GM19455 (cell line): ENCODE measurements around the gene IBSP.

Source experiments
- ATAC-seq: cut with Tn5 transposase; IDR thresholded peaks from one replicate; pipeline ENCODE4 v1.9.1; 2021; ENCODE audit not compliant: unreplicated experiment

Gene IBSP

DNA sequence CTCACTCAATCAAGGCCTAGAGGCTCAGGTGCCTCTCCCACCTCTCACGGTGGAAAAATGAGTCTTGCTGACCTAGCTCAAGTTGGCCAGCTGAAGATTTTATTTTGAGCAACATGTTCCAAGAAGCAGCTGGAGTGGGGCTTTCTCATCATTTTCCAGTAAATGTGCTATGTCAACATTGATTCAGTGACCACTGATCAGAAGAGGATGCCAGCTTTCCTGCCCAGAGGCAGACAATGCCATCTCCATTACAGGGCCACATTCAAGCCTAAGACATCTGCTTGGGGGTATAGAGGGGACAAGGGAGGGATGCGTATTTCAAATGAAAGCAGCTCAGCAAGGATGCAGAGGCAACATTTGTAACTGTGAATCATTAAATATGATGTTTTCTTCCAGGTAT, 36.4 kb downstream of the IBSP start:
- ATAC-seq: no peak

DNA sequence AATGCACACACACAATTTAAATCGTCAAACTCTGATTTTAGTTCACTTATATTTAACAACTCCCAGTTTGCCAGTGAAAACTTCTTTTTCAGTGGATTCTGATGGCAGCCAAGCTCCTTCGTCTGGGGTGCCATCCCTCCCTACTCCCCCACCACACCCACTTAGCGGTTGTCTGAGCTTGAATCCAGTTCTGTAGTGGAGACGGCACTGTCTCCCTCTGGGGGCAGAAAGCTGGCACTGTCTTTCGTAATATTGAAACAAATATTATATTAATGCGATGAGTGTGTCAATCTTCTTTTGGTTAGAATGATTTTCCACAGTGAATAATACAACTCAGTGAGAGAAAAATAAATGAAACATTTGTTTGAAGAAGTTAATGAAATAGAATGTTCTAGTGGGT, 38.9 kb downstream of the IBSP start:
- ATAC-seq: no peak

DNA sequence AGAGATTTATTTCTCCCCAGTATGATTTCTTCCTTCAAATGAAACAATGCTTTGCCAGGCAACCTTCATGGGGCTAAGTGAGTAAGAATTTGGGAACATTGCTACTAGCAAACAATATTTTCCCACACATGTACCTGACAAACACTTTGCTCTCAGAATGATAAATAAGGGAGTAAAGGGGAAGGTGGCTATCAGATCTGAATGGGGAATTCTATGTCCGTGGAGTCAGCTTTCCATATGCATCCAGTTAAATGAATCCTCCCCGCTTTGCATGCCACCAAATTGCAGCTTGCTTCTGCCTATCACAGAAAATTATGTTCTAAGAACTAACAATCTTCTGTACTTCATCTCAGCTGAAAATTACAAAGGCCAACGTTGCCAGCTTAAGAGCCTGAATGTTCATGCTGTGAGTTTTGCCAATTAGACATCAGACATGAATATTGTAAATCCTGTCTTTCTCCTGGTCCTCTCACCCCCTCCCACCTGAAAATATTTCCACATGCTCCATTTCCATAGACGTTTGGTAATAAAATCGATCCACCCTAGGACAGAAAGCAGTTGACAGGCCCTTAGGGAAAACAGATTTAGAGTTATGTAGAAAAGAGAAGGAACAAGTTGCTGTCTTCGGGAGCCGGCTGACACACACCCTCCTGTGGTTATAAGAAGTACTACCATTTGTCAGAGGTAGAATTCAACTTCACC, 39.7 kb downstream of the IBSP start:
- ATAC-seq: peak; percentile 79

DNA sequence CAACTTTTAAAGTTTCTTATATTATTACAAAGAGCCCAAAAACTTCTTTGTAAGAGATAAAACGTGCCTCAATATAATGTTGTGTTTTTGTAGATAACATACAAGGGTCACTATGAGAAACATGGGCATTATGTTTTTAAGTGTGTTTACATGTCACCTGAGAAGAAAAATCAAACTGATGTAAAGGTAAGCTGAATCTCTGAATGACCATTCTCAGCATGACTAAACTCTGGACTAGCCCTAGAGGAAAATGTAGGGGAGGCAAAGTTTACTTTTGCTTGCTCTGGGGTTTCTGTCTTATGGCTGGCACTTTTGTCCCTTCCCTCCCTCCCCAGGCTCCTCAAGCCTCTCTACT, 40.2 kb downstream of the IBSP start:
- no peak for ATAC-seq

DNA sequence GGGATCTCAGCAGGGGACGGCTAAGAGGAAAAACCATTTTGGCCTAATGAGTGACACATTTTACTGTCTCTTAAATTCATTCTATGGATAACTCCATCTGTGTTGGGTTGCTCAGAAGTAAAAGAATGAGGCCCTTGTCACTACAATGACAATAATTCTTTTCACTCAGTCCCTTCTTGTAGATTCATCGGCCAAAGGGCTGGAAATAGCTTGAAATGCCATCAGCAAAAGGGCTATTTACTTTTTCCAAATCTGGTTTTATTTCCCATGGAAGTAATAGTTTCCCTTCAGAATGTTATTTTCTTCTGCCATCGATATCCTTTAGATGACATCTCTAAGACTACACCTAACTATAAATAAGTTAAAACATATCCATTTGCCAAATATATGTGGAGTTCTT, 40.8 kb downstream of the IBSP start:
- ATAC-seq: no peak

DNA sequence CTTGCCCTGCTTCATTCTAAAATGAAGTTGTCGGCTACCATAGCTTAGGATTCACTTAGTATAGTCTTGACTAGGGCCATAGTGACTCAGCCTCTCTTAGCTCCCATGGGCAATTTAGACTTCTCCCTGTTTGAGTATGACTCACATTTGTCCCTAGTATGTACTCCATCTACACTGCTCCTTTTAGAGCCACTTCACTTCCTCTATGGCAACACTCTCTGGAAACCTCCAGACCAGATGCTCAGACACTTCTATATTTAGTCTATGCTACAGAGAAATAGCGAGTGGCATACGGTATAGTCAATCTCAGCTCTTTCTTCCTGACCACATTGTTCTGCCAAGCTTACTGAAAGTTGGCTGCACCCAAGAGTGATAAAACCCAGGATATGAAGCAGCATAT, 44.6 kb downstream of the IBSP start:
- ATAC-seq: no peak

DNA sequence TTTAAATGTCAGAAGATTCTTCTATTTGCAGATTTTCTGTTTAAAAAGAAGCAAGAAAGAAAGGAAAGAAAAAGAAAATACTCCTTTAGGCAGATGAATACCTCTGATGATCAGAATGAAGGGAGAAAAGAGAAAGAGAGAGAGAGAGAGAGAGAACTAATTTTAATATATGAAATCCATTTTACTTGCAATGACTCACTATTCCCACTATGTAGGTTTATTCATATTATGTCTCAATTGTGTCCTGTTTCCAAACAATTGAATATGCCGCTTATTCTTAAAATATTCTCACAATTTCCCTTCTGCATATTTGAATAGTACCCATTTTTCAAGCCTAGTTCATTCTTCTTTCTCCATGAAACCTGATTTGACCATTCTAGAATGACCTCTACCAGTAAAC, 45.1 kb downstream of the IBSP start:
- ATAC-seq: no peak

DNA sequence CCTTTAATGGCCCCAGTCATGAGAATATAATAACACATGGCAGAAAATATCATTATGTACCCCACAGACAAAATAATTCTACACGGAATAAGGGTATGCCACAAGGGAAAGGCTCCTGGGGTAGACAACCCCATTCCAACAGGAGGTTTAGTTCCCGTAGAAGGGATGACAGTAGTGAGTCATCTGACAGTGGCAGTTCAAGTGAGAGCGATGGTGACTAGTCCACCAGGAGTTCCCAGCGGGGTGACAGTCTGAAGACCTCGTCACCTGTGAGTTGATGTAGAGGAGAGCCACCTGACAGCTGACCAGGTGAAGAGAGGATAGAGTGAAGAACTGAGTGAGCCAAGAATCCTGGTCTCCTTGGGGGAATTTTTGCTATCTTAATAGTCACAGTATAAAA, 46.9 kb downstream of the IBSP start:
- no peak for ATAC-seq

DNA sequence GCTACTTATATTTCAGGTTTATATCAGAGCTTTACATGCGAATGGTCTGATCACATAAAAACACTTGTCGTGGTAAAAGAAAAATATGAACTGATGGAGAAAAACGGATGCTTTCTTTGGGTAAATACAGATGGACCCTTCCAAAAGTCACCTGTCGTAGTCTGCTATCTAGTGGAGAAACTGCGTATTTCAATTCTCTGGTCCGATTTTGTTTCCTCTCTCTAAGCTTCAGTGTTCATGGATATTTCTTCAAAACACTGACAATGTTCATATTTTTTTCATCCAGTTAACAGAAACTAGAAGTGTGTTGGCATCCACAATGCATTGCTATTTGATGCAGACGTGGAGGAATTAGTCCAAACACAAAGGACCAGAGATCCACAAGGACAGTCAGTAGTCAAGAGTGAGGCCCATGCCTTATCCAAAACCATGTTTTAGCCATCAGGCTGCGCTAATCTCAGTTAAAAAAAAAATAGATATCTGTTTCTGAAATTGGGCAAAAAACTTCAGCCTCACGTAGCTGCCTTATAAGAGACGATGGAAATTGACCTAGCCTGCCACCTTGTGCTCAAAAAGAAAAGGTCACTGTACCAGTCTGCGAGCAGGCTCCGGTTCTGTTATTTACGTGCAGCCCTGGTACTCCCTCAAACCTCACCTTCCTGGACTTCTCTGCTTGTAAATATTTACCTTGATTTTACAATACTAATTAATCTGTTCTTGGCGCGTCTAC, 49.4 kb downstream of the IBSP start:
- peak; percentile 84 for ATAC-seq

DNA sequence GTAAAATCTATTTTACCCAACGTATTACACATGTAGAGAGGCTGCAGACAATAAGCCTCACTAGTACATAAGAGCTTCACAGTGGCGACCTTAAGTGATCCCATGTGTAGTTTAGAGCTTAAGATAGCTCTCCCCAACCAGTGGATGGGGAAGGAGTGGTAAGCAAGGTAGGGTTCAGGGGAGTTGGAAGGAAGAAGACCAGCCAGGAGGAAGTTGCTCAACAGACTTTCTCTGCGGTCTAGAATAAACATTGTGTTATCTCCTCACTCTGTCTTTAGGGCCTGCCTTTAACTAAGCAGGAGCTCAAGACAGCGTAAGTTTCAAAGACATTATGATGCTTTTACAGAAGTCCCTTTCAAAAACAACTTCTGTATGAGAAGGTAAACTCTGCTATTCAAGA, 50.3 kb downstream of the IBSP start:
- no peak for ATAC-seq

DNA sequence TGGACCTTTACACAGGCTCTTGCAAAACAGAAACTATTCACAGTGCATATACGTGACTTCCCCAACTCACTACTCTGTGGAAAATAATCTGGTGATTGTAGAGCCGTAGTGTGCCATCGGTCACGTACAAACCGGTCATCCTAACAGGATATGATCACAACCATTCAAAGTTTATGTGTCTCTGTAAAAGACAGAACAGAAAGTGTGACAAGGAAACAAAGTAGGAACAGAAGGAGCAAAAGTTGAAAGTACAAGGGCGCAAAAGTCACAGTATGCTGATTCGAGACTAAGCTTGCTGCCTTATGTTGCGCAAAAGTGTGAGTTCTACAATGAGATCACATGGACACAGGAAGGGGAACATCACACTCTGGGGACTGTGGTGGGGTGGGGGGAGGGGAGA, 52.0 kb downstream of the IBSP start:
- ATAC-seq: no peak

DNA sequence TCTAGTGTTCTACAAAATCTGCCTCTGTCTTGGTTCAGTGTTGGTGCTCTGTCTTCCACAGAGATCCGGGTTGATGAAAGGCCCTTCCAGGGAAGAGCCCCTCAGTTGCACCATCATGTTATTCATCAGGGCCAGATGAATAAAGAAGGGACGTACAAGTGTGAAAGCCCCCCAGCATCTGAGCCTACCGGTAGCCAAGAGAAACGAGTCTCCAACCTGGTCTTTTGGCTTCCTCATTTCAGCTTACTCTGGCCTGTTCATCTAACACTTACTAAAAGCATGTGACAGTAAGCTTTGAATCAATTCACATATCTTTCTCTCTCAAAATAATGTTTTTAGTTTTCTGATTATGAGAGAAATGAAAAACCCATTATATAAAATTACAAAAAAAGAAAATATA, 52.6 kb downstream of the IBSP start:
- ATAC-seq: no peak

DNA sequence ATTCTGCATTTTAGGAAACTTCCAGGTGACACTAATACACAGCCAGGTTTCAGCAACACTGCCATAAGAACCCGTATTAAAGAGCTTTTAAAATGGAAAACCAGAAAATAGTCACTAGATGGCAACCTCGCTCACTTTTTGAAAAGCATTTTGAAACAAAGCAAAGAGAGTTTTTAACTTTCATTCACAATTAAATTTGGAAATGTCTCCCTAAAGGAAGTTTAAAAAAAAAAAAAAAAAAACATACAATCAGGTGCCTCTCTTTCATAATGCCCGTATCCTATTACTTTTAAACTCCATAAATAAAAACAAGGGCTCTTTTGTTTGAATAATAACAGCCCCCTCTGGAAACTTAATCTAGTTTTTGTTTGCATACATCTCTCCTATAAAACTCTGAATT, 53.8 kb downstream of the IBSP start:
- ATAC-seq: no peak

DNA sequence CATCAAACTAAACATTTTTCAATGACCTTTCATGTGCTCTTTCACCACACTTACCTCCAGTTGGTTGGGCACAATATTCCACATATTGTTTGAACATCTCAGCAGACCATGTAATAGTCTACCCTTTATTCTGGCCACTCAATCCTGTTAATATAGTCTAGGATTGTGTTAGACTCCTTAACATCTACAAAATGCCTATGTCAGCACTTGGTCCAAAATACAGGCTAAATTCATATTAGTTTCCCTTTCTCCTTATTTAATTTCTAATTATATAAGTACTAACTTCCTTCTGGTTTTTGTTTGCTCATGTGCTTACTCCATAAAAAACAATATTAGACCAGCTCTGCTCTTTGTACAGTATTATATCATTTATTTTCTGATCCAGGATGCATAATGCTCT, 54.5 kb downstream of the IBSP start:
- ATAC-seq: no peak

DNA sequence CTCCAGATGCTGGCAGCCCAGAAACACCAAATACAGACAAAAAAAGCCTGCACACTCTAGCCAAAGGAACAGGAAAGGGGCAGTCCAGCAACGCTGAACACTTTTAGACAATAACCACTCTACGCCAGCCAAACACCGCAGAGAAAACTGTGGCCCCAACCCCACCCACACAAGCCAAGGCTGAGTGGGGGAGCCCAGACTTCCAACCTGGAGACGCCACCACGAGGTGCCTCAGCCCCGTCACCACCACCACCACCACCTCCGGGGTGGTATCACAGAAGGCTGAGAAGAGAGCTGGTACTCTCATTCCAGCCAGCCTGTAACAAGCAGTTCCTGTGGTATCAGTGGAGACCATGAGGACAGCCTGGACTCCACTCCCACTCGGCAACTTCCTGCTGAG, 56.2 kb downstream of the IBSP start:
- no peak for ATAC-seq

DNA sequence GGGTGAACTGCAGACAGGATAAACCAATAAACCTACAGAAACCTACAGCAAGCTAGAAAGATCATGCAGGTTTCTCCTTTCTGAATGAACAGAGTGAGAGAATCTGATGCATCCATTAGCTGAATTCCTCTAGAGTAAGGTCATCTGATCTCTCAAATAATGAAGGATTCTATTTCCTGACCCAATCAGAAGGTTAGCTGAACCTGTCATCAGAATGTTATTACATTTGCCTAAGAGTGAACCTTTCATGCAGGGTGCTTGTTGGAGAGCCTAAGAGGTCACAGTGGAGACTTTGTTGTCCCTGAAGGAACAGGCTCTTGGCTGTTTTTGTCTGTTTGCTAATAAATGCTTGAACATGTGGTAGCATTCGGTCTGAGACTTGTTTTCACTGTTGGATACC, 57.5 kb downstream of the IBSP start:
- ATAC-seq: no peak

DNA sequence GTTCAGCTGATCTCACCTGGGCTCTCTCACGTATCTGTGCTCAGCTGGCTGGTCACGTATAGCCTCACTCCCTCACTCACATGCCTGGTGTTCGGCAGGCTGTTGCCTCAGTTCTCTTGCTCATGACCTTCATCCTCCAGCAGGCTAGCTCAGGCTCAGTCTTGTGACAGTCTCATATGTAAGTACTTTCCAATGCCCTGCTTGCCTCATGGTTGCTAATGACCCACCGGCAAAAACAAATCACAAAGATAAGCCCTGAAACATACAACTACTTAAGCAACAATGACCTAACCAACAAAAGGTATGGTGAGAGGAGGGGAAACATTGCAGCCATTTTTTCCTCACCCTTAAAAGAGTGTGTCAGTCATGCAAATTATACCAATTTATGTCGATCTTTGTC, 58.4 kb downstream of the IBSP start:
- ATAC-seq: no peak
